Gastroesophageal sphincter (tissue), 4 donors: ENCODE results near the gene MIPOL1. TPM values are rescaled to one million over a fixed set of nuclear protein-coding genes. Genes with fewer than 3 reads are reported as not detected.

ENCODE experiments used
- ATAC-seq: fragments of 150-250 bp; one replicate; pipeline ENCODE4 v1.9.1; 2016; ENCODE audit warnings: mild to moderate bottlenecking, moderate library complexity
- H3K27ac ChIP-seq, 4 donors: fragments of 200-600 bp; sonication (generic) in 3 of 4; 1 replicate in 3 of 4; 2 replicates in 1 of 4; pipeline ENCODE4 v1.5.1; 2016 to 2019
- H3K27me3 ChIP-seq: fragments of 200-600 bp; sonication (generic); one replicate; pipeline ENCODE4 v1.5.1; 2019
- H3K36me3 ChIP-seq, 2 donors: fragments of 200-600 bp; sonication (generic); one replicate each; pipeline ENCODE4 v1.5.1; 2019; ENCODE audit warnings: control low read depth in 1 of 2
- H3K4me1 ChIP-seq, 3 donors: fragments of 200-600 bp; sonication (generic); 1 replicate in 2 of 3; 2 replicates in 1 of 3; pipeline ENCODE4 v1.5.1; 2016 to 2019; ENCODE audit warnings: control low read depth in 2 of 3
- H3K4me3 ChIP-seq, 2 donors: fragments of 200-600 bp; sonication (generic); one replicate each; pipeline ENCODE4 v1.5.1; 2019; ENCODE audit warnings: mild to moderate bottlenecking in 1 of 2, moderate library complexity in 1 of 2
- H3K9me3 ChIP-seq, 3 donors: fragments of 200-600 bp; sonication (generic); one replicate each; pipeline ENCODE4 v1.5.1; 2017 to 2019; ENCODE audit warnings: control low read depth in 2 of 3
- EP300 ChIP-seq: sonication (generic); formaldehyde crosslinking; IDR thresholded peaks from one replicate; pipeline ENCODE4 v1.6.1; 2017; ENCODE audit warnings: antibody characterized with exemption, mild to moderate bottlenecking
- POLR2A ChIP-seq, 2 donors: fragments of 450-650 bp; IDR thresholded peaks; one replicate each; pipeline ENCODE4 v1.6.1; 2017; ENCODE audit warnings: antibody characterized with exemption in 2 of 2, mild to moderate bottlenecking in 2 of 2, moderate library complexity in 1 of 2
- POLR2AphosphoS5 ChIP-seq: sonication (generic); formaldehyde crosslinking; IDR thresholded peaks from one replicate; pipeline ENCODE4 v1.6.1; 2017; ENCODE audit warnings: antibody characterized with exemption
- WGBS, 2 donors: methylation state at CpG; one replicate each; pipeline ENCODE4 v1.1.5; 2018; ENCODE audit warnings: low coverage in 1 of 2; 5-methylcytosine and 5-hydroxymethylcytosine counted together
- total RNA-seq, 4 donors: library from RNA; depleted of rRNA; stranded (reverse); fragments of >200 nt; gene quantifications; one replicate each; pipeline ENCODE4 v1.1.0, GENCODE V29; 2016
- TF ChIP-seq, protein P1 (sequence below), 4 experiments: fragments of 200-600 bp in 2 of 4; fragments of 450-650 bp in 2 of 4; sonication (generic) in 1 of 4; IDR thresholded peaks; one replicate each; pipeline ENCODE4 v1.5.1; 2017 to 2019; ENCODE audit warnings: antibody characterized with exemption in 4 of 4, mild to moderate bottlenecking in 2 of 4, moderate library complexity in 2 of 4

The MIPOL1 gene
- total RNA-seq, 4 donors from 2014 or later: 10.6 to 32.8 (median 19.4) TPM

DNA sequence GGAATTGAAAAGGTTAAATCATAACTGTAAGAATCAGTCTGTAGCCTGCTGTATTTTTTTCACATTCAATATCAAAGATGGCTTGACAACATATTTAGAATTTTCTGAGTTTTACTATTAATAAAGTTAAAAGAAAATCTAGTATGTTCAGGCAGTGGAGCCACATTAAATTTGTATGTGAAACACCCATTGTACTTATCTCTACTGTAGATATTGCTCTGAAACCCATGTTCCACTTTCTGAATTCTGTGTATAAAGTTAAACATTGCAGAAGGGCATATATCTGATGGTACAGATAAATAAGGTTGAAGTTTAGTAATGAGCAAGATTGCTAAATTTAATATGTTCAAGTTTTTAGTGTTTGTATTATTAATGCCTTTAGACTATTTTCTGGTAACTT, 224.6 kb downstream of the MIPOL1 start:
- no peak overlapping the region for H3K4me3 ChIP-seq
- H3K36me3 ChIP-seq: peaks cover 0 to 11% of the 10 kb centered on the region in 2 donors
- ATAC-seq: no peak
- no peak overlapping the region for H3K27ac ChIP-seq
- no peaks in the 10 kb centered on the region for H3K27me3 ChIP-seq
- TF ChIP-seq EP300: no peak
- no peak for TF ChIP-seq POLR2A (IDR thresholded peaks at IDR 0.05)
- no peak for TF ChIP-seq POLR2AphosphoS5
- TF ChIP-seq, protein P1, sequence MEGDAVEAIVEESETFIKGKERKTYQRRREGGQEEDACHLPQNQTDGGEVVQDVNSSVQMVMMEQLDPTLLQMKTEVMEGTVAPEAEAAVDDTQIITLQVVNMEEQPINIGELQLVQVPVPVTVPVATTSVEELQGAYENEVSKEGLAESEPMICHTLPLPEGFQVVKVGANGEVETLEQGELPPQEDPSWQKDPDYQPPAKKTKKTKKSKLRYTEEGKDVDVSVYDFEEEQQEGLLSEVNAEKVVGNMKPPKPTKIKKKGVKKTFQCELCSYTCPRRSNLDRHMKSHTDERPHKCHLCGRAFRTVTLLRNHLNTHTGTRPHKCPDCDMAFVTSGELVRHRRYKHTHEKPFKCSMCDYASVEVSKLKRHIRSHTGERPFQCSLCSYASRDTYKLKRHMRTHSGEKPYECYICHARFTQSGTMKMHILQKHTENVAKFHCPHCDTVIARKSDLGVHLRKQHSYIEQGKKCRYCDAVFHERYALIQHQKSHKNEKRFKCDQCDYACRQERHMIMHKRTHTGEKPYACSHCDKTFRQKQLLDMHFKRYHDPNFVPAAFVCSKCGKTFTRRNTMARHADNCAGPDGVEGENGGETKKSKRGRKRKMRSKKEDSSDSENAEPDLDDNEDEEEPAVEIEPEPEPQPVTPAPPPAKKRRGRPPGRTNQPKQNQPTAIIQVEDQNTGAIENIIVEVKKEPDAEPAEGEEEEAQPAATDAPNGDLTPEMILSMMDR (IDR thresholded peaks at IDR 0.05): no peak
- H3K9me3 ChIP-seq: no peaks in the 10 kb centered on the region
- no peaks in the 10 kb centered on the region for H3K4me1 ChIP-seq

- Histone ChIP-seq H3K36me3 (peaks cover 0 to 11% of the 10 kb centered on the region in 2 donors), H3K4me3 (no peak overlapping the region), H3K27ac (no peak overlapping the region), H3K27me3 (no peaks in the 10 kb centered on the region), H3K9me3 (no peaks in the 10 kb centered on the region), H3K4me1 (no peaks in the 10 kb centered on the region)
- TF ChIP-seq POLR2A (IDR thresholded peaks at IDR 0.05) (no peak), POLR2AphosphoS5 (no peak)
- ATAC-seq: no peak
- WGBS, 2 donors: 56 to 100% methylated on average over 2 of the region's 2 CpGs
These were observed 225.0 kb downstream of the MIPOL1 start for GRCh38 chr14:37422748-37423147.

DNA sequence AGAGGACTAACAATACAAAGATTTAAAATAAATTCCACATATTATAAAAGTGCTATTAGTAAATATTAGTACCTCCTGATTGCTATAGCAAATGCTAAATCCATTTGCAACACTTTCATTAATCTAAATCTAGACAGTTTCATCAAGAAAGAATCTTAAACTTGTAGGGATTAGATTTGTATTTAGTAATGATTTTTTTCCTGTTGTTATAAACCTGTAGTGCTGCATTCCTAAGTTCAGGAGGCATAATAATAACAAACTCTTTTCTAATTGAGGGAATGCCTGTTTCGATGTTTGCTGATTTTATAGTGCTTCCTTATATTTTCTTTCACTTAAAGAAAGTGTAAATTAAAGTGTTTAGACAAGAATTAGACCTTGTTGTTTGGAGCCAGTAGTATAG, 231.2 kb downstream of the MIPOL1 start:
- no peak for ATAC-seq
- Histone ChIP-seq H3K4me3 (no peak overlapping the region), H3K27me3 (no peaks in the 10 kb centered on the region), H3K4me1 (no peaks in the 10 kb centered on the region), H3K9me3 (no peaks in the 10 kb centered on the region), H3K27ac (no peak overlapping the region), H3K36me3 (peaks cover 0 to 11% of the 10 kb centered on the region in 2 donors)
- TF ChIP-seq, protein P1 (IDR thresholded peaks at IDR 0.05): no peak
- TF ChIP-seq EP300: no peak
- no peak for TF ChIP-seq POLR2AphosphoS5
- WGBS, 2 donors: 92 to 95% methylated on average over 1 of the region's 1 CpG

DNA sequence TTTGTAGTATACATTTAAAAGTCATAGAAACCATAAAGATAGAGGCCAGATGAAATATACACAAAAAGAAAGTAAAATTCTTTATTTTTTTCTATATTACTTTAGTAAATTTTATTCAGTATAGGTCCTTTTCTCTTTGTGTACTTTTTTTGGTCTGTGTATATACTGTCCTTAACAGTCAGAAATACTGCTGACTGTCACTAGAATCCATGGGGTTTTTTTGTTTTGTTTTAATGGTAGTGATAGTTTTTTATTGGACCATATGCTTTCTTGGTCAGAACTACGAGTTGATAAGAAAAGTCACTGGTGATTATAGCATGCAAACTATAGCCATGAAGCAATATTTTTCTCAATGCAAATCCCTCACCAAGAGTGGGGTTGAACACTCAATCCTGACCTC, 231.9 kb downstream of the MIPOL1 start:
- Histone ChIP-seq H3K36me3 (peaks cover 0 to 6% of the 10 kb centered on the region in 2 donors), H3K4me3 (no peak overlapping the region), H3K27ac (no peak overlapping the region), H3K4me1 (no peaks in the 10 kb centered on the region), H3K27me3 (no peaks in the 10 kb centered on the region), H3K9me3 (no peaks in the 10 kb centered on the region)
- 82 to 100% methylated on average over 1 of the region's 1 CpG for WGBS, 2 donors
- TF ChIP-seq, protein P1 (IDR thresholded peaks at IDR 0.05): no peak
- TF ChIP-seq POLR2A (IDR thresholded peaks at IDR 0.05) (no peak), POLR2AphosphoS5 (no peak), EP300 (no peak)
- ATAC-seq: no peak

DNA sequence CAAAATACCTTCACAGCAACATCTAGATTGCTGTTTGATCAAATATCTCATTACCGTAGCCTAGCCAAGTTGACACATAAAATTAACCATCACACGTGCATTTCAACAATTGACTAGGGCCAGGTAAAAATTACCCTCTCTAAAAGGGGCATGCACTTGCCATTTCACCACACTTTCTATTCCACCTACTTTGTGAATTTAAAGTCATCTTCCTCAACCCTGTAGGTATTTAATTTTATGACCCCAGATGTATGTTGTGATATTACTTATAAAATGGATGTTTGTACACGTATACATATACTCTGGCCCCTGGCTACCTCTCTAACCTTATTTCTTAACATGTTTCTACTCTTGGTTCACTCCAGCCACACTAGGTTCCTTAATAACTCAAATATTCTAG, 237.1 kb downstream of the MIPOL1 start:
- no peaks in the 10 kb centered on the region for H3K27me3 ChIP-seq
- WGBS, 2 donors: 92 to 100% methylated on average over 3 of the region's 3 CpGs
- no peak for ATAC-seq
- no peaks in the 10 kb centered on the region for H3K4me1 ChIP-seq
- no peaks in the 10 kb centered on the region for H3K36me3 ChIP-seq
- no peak overlapping the region for H3K4me3 ChIP-seq
- no peaks in the 10 kb centered on the region for H3K9me3 ChIP-seq
- TF ChIP-seq POLR2A (IDR thresholded peaks at IDR 0.05) (no peak), EP300 (no peak), POLR2AphosphoS5 (no peak)
- TF ChIP-seq, protein P1 (IDR thresholded peaks at IDR 0.05): no peak
- H3K27ac ChIP-seq: no peak overlapping the region

DNA sequence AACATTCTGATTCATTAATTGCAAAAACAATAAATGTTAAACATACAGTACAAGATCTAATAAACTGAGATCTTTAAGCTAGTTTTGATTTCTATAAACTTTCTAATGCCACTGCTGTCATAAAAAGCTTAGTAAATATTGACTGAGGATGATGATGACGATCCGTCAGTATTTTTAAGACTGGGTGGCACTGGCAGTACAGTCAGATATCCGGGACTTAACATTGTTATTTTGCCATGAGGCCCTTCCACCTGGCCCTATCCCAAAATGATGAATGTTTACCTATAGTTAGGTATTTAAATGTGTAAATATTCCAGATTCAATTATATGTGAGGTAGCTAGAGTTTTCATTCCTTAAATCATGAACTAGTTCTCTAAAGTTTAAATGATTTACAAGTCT, 238.8 kb downstream of the MIPOL1 start:
- Histone ChIP-seq H3K9me3 (no peaks in the 10 kb centered on the region), H3K4me3 (no peak overlapping the region), H3K27ac (no peak overlapping the region), H3K27me3 (no peaks in the 10 kb centered on the region), H3K36me3 (no peaks in the 10 kb centered on the region), H3K4me1 (no peaks in the 10 kb centered on the region)
- ATAC-seq: no peak
- no peak for TF ChIP-seq POLR2AphosphoS5
- TF ChIP-seq EP300: no peak
- TF ChIP-seq, protein P1 (IDR thresholded peaks at IDR 0.05): no peak
- TF ChIP-seq POLR2A (IDR thresholded peaks at IDR 0.05): no peak
- 75 to 86% methylated on average over 3 of the region's 3 CpGs for WGBS, 2 donors
